Nephron progenitor cell (in vitro differentiated cells): Measurements from ENCODE around the gene USE1.

Source experiments
- DNase-seq: peaks from one replicate; pipeline ENCODE4 v3.0.0; 2021
- H3K27ac Mint-ChIP-seq: 2 replicates; pipeline ENCODE4 v1.8.0; 2021; ENCODE audit warnings: mild to moderate bottlenecking, moderate library complexity, mixed read lengths
- H3K27me3 Mint-ChIP-seq: 2 replicates; pipeline ENCODE4 v1.8.0; 2021; ENCODE audit warnings: mild to moderate bottlenecking, low read depth, mixed read lengths; ENCODE audit not compliant: poor library complexity
- H3K36me3 Mint-ChIP-seq: 2 replicates; pipeline ENCODE4 v1.8.0; 2021; ENCODE audit warnings: low read depth, mixed read lengths
- H3K4me1 Mint-ChIP-seq: 2 replicates; pipeline ENCODE4 v1.8.0; 2021; ENCODE audit warnings: mixed read lengths
- H3K4me3 Mint-ChIP-seq: 2 replicates; pipeline ENCODE4 v1.8.0; 2021; ENCODE audit warnings: mild to moderate bottlenecking, moderate library complexity, mixed read lengths
- H3K9me3 Mint-ChIP-seq: 2 replicates; pipeline ENCODE4 v1.8.0; 2021; ENCODE audit warnings: mild to moderate bottlenecking, moderate library complexity, mixed read lengths
- CTCF ChIP-seq: fragments of 200-600 bp; sonication (generic); IDR thresholded peaks from 2 replicates; pipeline ENCODE4 v1.5.0; 2021; ENCODE audit warnings: antibody characterized with exemption

USE1 gene

GRCh38 chr19:17236811-17237543, 21.8 kb downstream of the USE1 start:
- no peak for DNase-seq
- Mint-ChIP-seq H3K4me3 (peak overlapping the region; percentile 13), H3K9me3 (no peaks in the 10 kb centered on the region), H3K4me1 (peaks cover 63% of the 10 kb centered on the region), H3K27ac (peak overlapping the region; percentile 79), H3K36me3 (peaks cover 40% of the 10 kb centered on the region), H3K27me3 (peaks cover 4% of the 10 kb centered on the region)
- TF ChIP-seq CTCF: no peak

- DNase-seq: no peak
- peak overlapping the region; percentile 28 for H3K4me3 Mint-ChIP-seq
- peaks cover 73% of the 10 kb centered on the region for H3K4me1 Mint-ChIP-seq
- TF ChIP-seq CTCF: no peak
- H3K9me3 Mint-ChIP-seq: no peaks in the 10 kb centered on the region
- H3K36me3 Mint-ChIP-seq: peaks cover 35% of the 10 kb centered on the region
- H3K27me3 Mint-ChIP-seq: peaks cover 4% of the 10 kb centered on the region
- H3K27ac Mint-ChIP-seq: peak overlapping the region; percentile 51
Observed at GRCh38 chr19:17237747-17238706, 22.9 kb downstream of the USE1 start.

GRCh38 chr19:17240062-17240752, 25.1 kb downstream of the USE1 start:
- Mint-ChIP-seq H3K36me3 (peaks cover 19% of the 10 kb centered on the region), H3K4me1 (peaks cover 68% of the 10 kb centered on the region), H3K4me3 (peak overlapping the region; percentile 75), H3K9me3 (no peaks in the 10 kb centered on the region), H3K27me3 (no peaks in the 10 kb centered on the region), H3K27ac (peak overlapping the region; percentile 95)
- TF ChIP-seq CTCF: no peak
- no peak for DNase-seq

- no peak for TF ChIP-seq CTCF
- Mint-ChIP-seq H3K27ac (peak overlapping the region; percentile 93), H3K4me1 (peaks cover 68% of the 10 kb centered on the region)
Observed at GRCh38 chr19:17240826-17241399, 25.8 kb downstream of the USE1 start.

GRCh38 chr19:17242431-17243208, 27.5 kb downstream of the USE1 start:
- no peaks in the 10 kb centered on the region for H3K9me3 Mint-ChIP-seq
- H3K4me3 Mint-ChIP-seq: peak overlapping the region; percentile 92
- peak overlapping the region; percentile 95 for H3K27ac Mint-ChIP-seq
- no peak for TF ChIP-seq CTCF
- H3K4me1 Mint-ChIP-seq: peaks cover 66% of the 10 kb centered on the region
- peak; percentile 57 for DNase-seq
- H3K36me3 Mint-ChIP-seq: peaks cover 17% of the 10 kb centered on the region
- no peaks in the 10 kb centered on the region for H3K27me3 Mint-ChIP-seq

More at GRCh38 chr19:17240826-17241399, 25.8 kb downstream of the USE1 start:
- Mint-ChIP-seq H3K27me3 (no peaks in the 10 kb centered on the region), H3K4me3 (peak overlapping the region; percentile 75), H3K36me3 (peaks cover 19% of the 10 kb centered on the region), H3K9me3 (no peaks in the 10 kb centered on the region)
- DNase-seq: no peak
